ENCODE data around the gene CRYGD. TPM values are rescaled to one million over a fixed set of nuclear protein-coding genes. Genes with fewer than 3 reads are reported as not detected.

Gene CRYGD
- total and polyA plus RNA-seq, 2 of the 4 experiments (the other 2 are of a cell fraction) = not detected

Other genes starting within 250 kb of the CRYGD start
- gene PLEKHM3, start 99.0 kb downstream of the CRYGD start, total RNA-seq (2012; rRNA removed) = 8.6 and 11.3 TPM in 2 replicates
- gene PLEKHM3, start 99.0 kb downstream of the CRYGD start, polyA plus RNA-seq (2012; rRNA removed) = 2.1 and 2.4 TPM in 2 replicates
- gene CRYGC, start 5.3 kb upstream of the CRYGD start, total RNA-seq (2012; rRNA removed) = not detected in 2 replicates
- gene CRYGC, start 5.3 kb upstream of the CRYGD start, polyA plus RNA-seq (2012; rRNA removed) = not detected in 2 replicates
- gene CRYGB, start 21.6 kb upstream of the CRYGD start, total RNA-seq (2012; rRNA removed) = not detected in 2 replicates
- not detected in 2 replicates for gene CRYGB, start 21.6 kb upstream of the CRYGD start, polyA plus RNA-seq (2012; rRNA removed)
- gene CRYGA, start 39.1 kb upstream of the CRYGD start, total RNA-seq (2012; rRNA removed) = not detected in 2 replicates
- gene CRYGA, start 39.1 kb upstream of the CRYGD start, polyA plus RNA-seq (2012; rRNA removed) = not detected in 2 replicates
- not detected in 2 replicates for gene C2orf80, start 65.5 kb upstream of the CRYGD start, total RNA-seq (2012; rRNA removed)
- not detected in 2 replicates for gene C2orf80, start 65.5 kb upstream of the CRYGD start, polyA plus RNA-seq (2012; rRNA removed)
- 77.1 and 104 TPM in 2 replicates for gene IDH1, start 130.5 kb upstream of the CRYGD start, total RNA-seq (2012; rRNA removed)
- 42.7 and 53.5 TPM in 2 replicates for gene IDH1, start 130.5 kb upstream of the CRYGD start, polyA plus RNA-seq (2012; rRNA removed)
- gene PIKFYVE, start 141.7 kb upstream of the CRYGD start, total RNA-seq (2012; rRNA removed) = 31.4 and 34.6 TPM in 2 replicates
- 7.3 and 9.3 TPM in 2 replicates for gene PIKFYVE, start 141.7 kb upstream of the CRYGD start, polyA plus RNA-seq (2012; rRNA removed)

All from IMR-90 (cell line).